GM19324 (cell line): ENCODE data around the gene KCNA2.

ENCODE experiments used
- ATAC-seq: cut with Tn5 transposase; IDR thresholded peaks from one replicate; pipeline ENCODE4 v1.9.1; 2021; ENCODE audit warnings: mild to moderate bottlenecking, moderate library complexity; ENCODE audit not compliant: unreplicated experiment, low FRiP score

KCNA2 gene

GRCh38 chr1:110605901-110606656 is at the start of gene KCNA2:
TSS of gene KCNA2 (minus strand) at chr1:110606358. CDS start at chr1:110604782, 1,576 bp downstream.
- no peak for ATAC-seq

- ATAC-seq, result no peak
Observed at GRCh38 chr1:110650609-110651008, 44.5 kb upstream of the KCNA2 start.

GRCh38 chr1:110648417-110648816 is 42.3 kb upstream of the KCNA2 start:
- no peak for ATAC-seq

- ATAC-seq, result no peak
Observed at GRCh38 chr1:110647254-110647891, 41.2 kb upstream of the KCNA2 start.

- no peak for ATAC-seq
Observed at GRCh38 chr1:110645821-110646735, 39.9 kb upstream of the KCNA2 start.

- ATAC-seq, result no peak
Observed at GRCh38 chr1:110645211-110645610, 39.1 kb upstream of the KCNA2 start.

- no peak for ATAC-seq
Observed at GRCh38 chr1:110643879-110644472, 37.8 kb upstream of the KCNA2 start.

GRCh38 chr1:110639724-110640386 is 33.7 kb upstream of the KCNA2 start:
- no peak for ATAC-seq

- ATAC-seq, result no peak
Observed at GRCh38 chr1:110638556-110638955, 32.4 kb upstream of the KCNA2 start.

GRCh38 chr1:110638058-110638457 is 31.9 kb upstream of the KCNA2 start:
- no peak for ATAC-seq

- ATAC-seq, result no peak
Observed at GRCh38 chr1:110637475-110637874, 31.3 kb upstream of the KCNA2 start.

GRCh38 chr1:110636149-110636935 is 30.2 kb upstream of the KCNA2 start:
- ATAC-seq, result no peak

GRCh38 chr1:110635434-110635833 is 29.3 kb upstream of the KCNA2 start:
- ATAC-seq, result no peak

GRCh38 chr1:110634455-110635311 is 28.5 kb upstream of the KCNA2 start:
- peak; percentile 56 for ATAC-seq

- ATAC-seq, result no peak
Observed at GRCh38 chr1:110634086-110634454, 27.9 kb upstream of the KCNA2 start.

GRCh38 chr1:110633646-110634030 is 27.5 kb upstream of the KCNA2 start:
- no peak for ATAC-seq

GRCh38 chr1:110631836-110632620 is 25.9 kb upstream of the KCNA2 start:
- ATAC-seq, result no peak
